ENCODE data around the gene TIGD3. TPM values are rescaled to one million over a fixed set of nuclear protein-coding genes. Genes with fewer than 3 reads are reported as not detected.

TIGD3 gene
- 0.79 and 1.3 TPM in 2 replicates for total RNA-seq (2013; cell fraction: nucleolus; rRNA removed)
- 1.3 and 1.4 TPM in 2 replicates for total RNA-seq (2014; rRNA removed)
- total RNA-seq (2014; rRNA removed; fragmentation: Illumina TruSeq; extraction: Trizol) = 0.18 and 0.49 TPM in 2 replicates
- total RNA-seq (2021) = 1.2 and 1.3 TPM in 2 replicates
- 0.33 TPM for polyA plus RNA-seq (2011; ENCODE audit: low read depth)
- 0.20 and 0.41 TPM in 2 replicates for polyA plus RNA-seq (2011; rRNA removed)
- polyA plus RNA-seq (2011; cell fraction: cytosol; rRNA removed) = 0.37 and 0.59 TPM in 2 replicates
- polyA plus RNA-seq (2011; cell fraction: nucleus; rRNA removed) = 0.96 and 1.4 TPM in 2 replicates
- polyA plus RNA-seq (2012) = 0.50 and 0.94 TPM in 2 replicates
- 0.25 and 0.52 TPM in 2 replicates for polyA plus RNA-seq (2014; fragmentation: Illumina TruSeq; extraction: Trizol)
- under 1 TPM; 0.13 TPM for polyA plus RNA-seq (2014; fragmentation: Nextera tagmentation; extraction: Ambion mirVana)
- 0.66 and 1.00 TPM in 2 replicates for polyA plus RNA-seq (2014; rRNA removed)
- under 1 TPM; 0.64 to 0.95 TPM for polyA plus RNA-seq (2016; fragmentation: Nextera tagmentation; extraction: Ambion mirVana)
- 0.44 and 0.82 TPM in 2 replicates for polyA minus RNA-seq (2011; rRNA and poly(A)+ RNA removed)
- not detected in 2 replicates for polyA minus RNA-seq (2011; cell fraction: cytosol; rRNA and poly(A)+ RNA removed)
- polyA minus RNA-seq (2011; cell fraction: nucleus; rRNA and poly(A)+ RNA removed) = 0.24 and 0.67 TPM in 2 replicates
- percentile 42 among the genes with signal in this experiment for Bru-seq, nascent RNA
- BruChase-seq, experiment 1, labeled RNA remaining after a 6-hour chase = percentile 32 among the genes with signal in this experiment
- BruChase-seq, experiment 2, labeled RNA remaining after a 2-hour chase = percentile 44 among the genes with signal in this experiment
- long read RNA-seq, experiment 1, partial matches to known transcripts = 1 of 2 reads
- long read RNA-seq, experiment 1, other reads (novel, unspliced or antisense) = 0 of 2 reads
- long read RNA-seq, experiment 2 = 0 reads

GRCh38 chr11:65354265-65355012 lies at the start of gene TIGD3:
Gene TIGD3, plus strand, starts transcription at chr11:65354751. Its CDS starts 1,058 bp downstream, at chr11:65355809.
- Histone ChIP-seq H3K4me2 (ENCODE audit: control insufficient read depth, insufficient read depth) (peak within 1 kb of the TSS; percentile 97), H3K27me3 (replicated peaks in 1 of 2; ENCODE audit: control insufficient read depth in 2 of 2, insufficient read depth in 2 of 2, low read length in 1 of 2) (0 out of 4 replicates have a peak, but pooled peaks cover 0 to 3% of the 10 kb centered on the region in 2 experiments), H3K9me3 (replicated peaks; ENCODE audit: control insufficient read depth, insufficient read depth, low read length) (no peaks in the 10 kb centered on the region), H3K27ac (ENCODE audit: control insufficient read depth, insufficient read depth) (no peak within 1 kb of the TSS), H3K9ac (ENCODE audit: control insufficient read depth, insufficient read depth, low read length) (peak within 1 kb of the TSS; percentile 54; the same call in 1 of the 2 replicates), H4K20me1 (ENCODE audit: control insufficient read depth, insufficient read depth) (no peaks in the 10 kb centered on the region), H3K79me2 (ENCODE audit: control insufficient read depth, insufficient read depth, low read length) (no peaks in the 10 kb centered on the region), H2AFZ (ENCODE audit: control insufficient read depth, low read depth, low read length) (peak within 1 kb of the TSS; percentile 62), H3K4me1 (ENCODE audit: control insufficient read depth, insufficient read depth, low read length) (peaks cover 4% of the 10 kb centered on the region), H3K4me3 (peak within 1 kb of the TSS; percentile 89; the same call in 1 of the 2 replicates), H3K36me3 (ENCODE audit: control insufficient read depth in 2 of 2, insufficient read depth in 2 of 2, low read length in 1 of 2) (peaks cover 13 to 17% of the 10 kb centered on the region in 2 experiments; a peak in 3 of 4 replicates)
- ChIA-PET SMC1A (ENCODE audit: uncharacterized antibody, unreplicated experiment) (interaction anchor here (0.6 to 1.0 kb wide), 3 partner anchors 20 to 38 kb away, joined by 3 read pairs; partner anchors contain the start of gene DPF2), RAD21 (ENCODE audit: unreplicated experiment) (no interaction called here), POLR2A (interaction anchor here (1.4 kb wide), 1 partner anchor 21 kb away, joined by 3 read pairs; no protein-coding TSS in a partner anchor), CTCF (interaction anchor here (0.6 to 1.3 kb wide), 3 partner anchors 15 to 163 kb away, joined by 3 read pairs; no protein-coding TSS in a partner anchor)
- DNase-seq (ENCODE audit: low read depth, low spot score) = peak; percentile 75
- BruUV-seq (replicated peaks) = no TSS peak
- in situ Hi-C loops (cut with MboI) (no loop called here), intact Hi-C loops (cut with micrococcal nuclease; ENCODE audit: unreplicated experiment) (no loop called here)
- peak; percentile 98 for ATAC-seq
- peak; percentile 56 for FAIRE-seq
- WGBS (ENCODE audit: insufficient coverage, insufficient replicate concordance, low lambda C conversion rate, missing lambda C conversion rate) = 4% methylated on average over 27 of the region's 79 CpGs
- TF ChIP-seq YY1 (IDR thresholded peaks at IDR 0.05; ENCODE audit: low read depth, low read length) (0 out of 2 replicates have a peak, but pooled peaks have one; percentile 9), CHD2 (IDR thresholded peaks at IDR 0.05; ENCODE audit: borderline replicate concordance, low read depth, low read length) (peak; percentile 73; the same call in 1 of the 2 replicates), POLR2A (IDR thresholded peaks at IDR 0.05; ENCODE audit: low read depth, low read length) (peak; percentile 84), REST (IDR thresholded peaks at IDR 0.05; ENCODE audit: low read depth, low read length) (peak; percentile 81), CTCF (IDR thresholded peaks at IDR 0.05 in 2 of 3, conservative IDR thresholded peaks at IDR 0.05 in 1 of 3; ENCODE audit: control insufficient read depth in 2 of 3, extremely low read depth in 1 of 3, insufficient read depth in 1 of 3, low read depth in 3 of 3, low read length in 3 of 3) (0 out of 6 replicates have a peak, but pooled peaks of 1 of the 3 experiments have one; percentile 1), EP300 (IDR thresholded peaks at IDR 0.05; ENCODE audit: borderline replicate concordance in 1 of 2, control insufficient read depth in 1 of 2, low read depth in 2 of 2, low read length in 2 of 2) (no peak), BACH1 (IDR thresholded peaks at IDR 0.05; ENCODE audit: borderline replicate concordance) (peak; percentile 78; the same call in 1 of the 2 replicates), SMAD5 (IDR thresholded peaks at IDR 0.05; ENCODE audit: low read depth) (no peak), DPF2 (IDR thresholded peaks at IDR 0.05) (peak; percentile 66), IRF5 (IDR thresholded peaks at IDR 0.05; ENCODE audit: borderline replicate concordance) (no peak), POLR2AphosphoS2 (IDR thresholded peaks at IDR 0.05; ENCODE audit: low read depth, low read length) (0 out of 2 replicates have a peak, but pooled peaks have one; percentile 31)
